Testis (tissue), 2 donors: ENCODE results near the gene ERC1.

ENCODE experiments used
- CTCF ChIP-seq, 3 experiments: fragments of 450-650 bp in 2 of 3; fragments of 200-600 bp in 1 of 3; sonication (generic) in 1 of 3; IDR thresholded peaks; one replicate each; pipeline ENCODE4 v1.5.1; 2016 to 2019; ENCODE audit warnings: antibody characterized with exemption in 3 of 3, mild to moderate bottlenecking in 2 of 3, moderate library complexity in 1 of 3
- POLR2A ChIP-seq: fragments of 450-650 bp; IDR thresholded peaks from one replicate; pipeline ENCODE4 v1.6.1; 2017; ENCODE audit warnings: antibody characterized with exemption, mild to moderate bottlenecking, moderate library complexity

GRCh38 chr12:1127021-1127420 is 136.0 kb downstream of the ERC1 start:
- TF ChIP-seq POLR2A (no peak), CTCF (IDR thresholded peaks at IDR 0.05) (no peak)
